HG03108 (cell line): ENCODE data around the gene RER1.
A peak's percentile ranks its signal among the peaks of the same experiment; 100 is the strongest.

Experiments used
- ATAC-seq: cut with Tn5 transposase; IDR thresholded peaks from one replicate; pipeline ENCODE4 v1.9.1; 2021; ENCODE audit warnings: moderate library complexity; ENCODE audit not compliant: unreplicated experiment

RER1 gene

GRCh38 chr1:2388004-2388913 is 3.4 kb upstream of the RER1 start:
- ATAC-seq = no peak

GRCh38 chr1:2389644-2390043 is 2.0 kb upstream of the RER1 start:
- no peak for ATAC-seq

- ATAC-seq = peak; percentile 10
Measured at GRCh38 chr1:2391931-2392509, 379 bp downstream of the RER1 start.

- ATAC-seq = no peak
Measured at GRCh38 chr1:2392686-2393085, 1.0 kb downstream of the RER1 start.

GRCh38 chr1:2393471-2393877 is 1.8 kb downstream of the RER1 start:
- ATAC-seq = no peak

GRCh38 chr1:2394220-2394619 is 2.6 kb downstream of the RER1 start:
- ATAC-seq = no peak

- ATAC-seq = no peak
Measured at GRCh38 chr1:2394761-2395160, 3.1 kb downstream of the RER1 start.

GRCh38 chr1:2395245-2395644 is 3.6 kb downstream of the RER1 start:
- ATAC-seq = no peak

- ATAC-seq = no peak
Measured at GRCh38 chr1:2396059-2396458, 4.4 kb downstream of the RER1 start.

GRCh38 chr1:2396476-2396875 is 4.8 kb downstream of the RER1 start:
- ATAC-seq = no peak

GRCh38 chr1:2397007-2397679 is 5.5 kb downstream of the RER1 start:
- ATAC-seq = no peak

GRCh38 chr1:2398871-2399270 is 7.2 kb downstream of the RER1 start:
- ATAC-seq = no peak

GRCh38 chr1:2399890-2400575 is 8.4 kb downstream of the RER1 start:
- no peak for ATAC-seq

- no peak for ATAC-seq
Measured at GRCh38 chr1:2400576-2400909, 8.9 kb downstream of the RER1 start.

- no peak for ATAC-seq
Measured at GRCh38 chr1:2400950-2401649, 9.5 kb downstream of the RER1 start.

GRCh38 chr1:2402420-2402819 is 10.8 kb downstream of the RER1 start:
- ATAC-seq = no peak

GRCh38 chr1:2403273-2403672 is 11.6 kb downstream of the RER1 start:
- no peak for ATAC-seq

- no peak for ATAC-seq
Measured at GRCh38 chr1:2404142-2404889, 12.7 kb downstream of the RER1 start.

GRCh38 chr1:2404890-2405511 is 13.4 kb downstream of the RER1 start:
- ATAC-seq = no peak
